ENCODE measurements around the gene COPRS.

The COPRS gene

GRCh38 chr17:31858642-31859486 is at the start of gene COPRS:
COPRS (minus strand) TSS chr17:31859244; CDS start chr17:31859199, 45 bp downstream.
- DNase-seq (ENCODE audit: low read depth) = peak; percentile 74

GRCh38 chr17:31908386-31908785 is 49.3 kb upstream of the COPRS start:
- no peak for DNase-seq (ENCODE audit: low read depth)

- DNase-seq (ENCODE audit: low read depth) = peak; percentile 61
These were observed 48.4 kb upstream of the COPRS start for GRCh38 chr17:31907342-31907962.

- DNase-seq (ENCODE audit: low read depth) = no peak
These were observed 44.4 kb upstream of the COPRS start for GRCh38 chr17:31903401-31903800.

- DNase-seq (ENCODE audit: low read depth) = no peak
These were observed 43.6 kb upstream of the COPRS start for GRCh38 chr17:31902693-31903092.

- DNase-seq (ENCODE audit: low read depth) = no peak
These were observed 41.8 kb upstream of the COPRS start for GRCh38 chr17:31900877-31901276.

- no peak for DNase-seq (ENCODE audit: low read depth)
These were observed 29.1 kb upstream of the COPRS start for GRCh38 chr17:31888124-31888523.

- no peak for DNase-seq (ENCODE audit: low read depth)
These were observed 23.5 kb upstream of the COPRS start for GRCh38 chr17:31882571-31882970.

GRCh38 chr17:31880311-31880710 is 21.3 kb upstream of the COPRS start:
- no peak for DNase-seq (ENCODE audit: low read depth)

- DNase-seq (ENCODE audit: low read depth) = no peak
These were observed 19.6 kb upstream of the COPRS start for GRCh38 chr17:31878703-31879073.

GRCh38 chr17:31877911-31878702 is 19.1 kb upstream of the COPRS start:
- DNase-seq (ENCODE audit: low read depth) = peak; percentile 70

GRCh38 chr17:31877341-31877740 is 18.3 kb upstream of the COPRS start:
- no peak for DNase-seq (ENCODE audit: low read depth)

GRCh38 chr17:31875081-31875480 is 16.0 kb upstream of the COPRS start:
- DNase-seq (ENCODE audit: low read depth) = no peak

- no peak for DNase-seq (ENCODE audit: low read depth)
These were observed 10.9 kb upstream of the COPRS start for GRCh38 chr17:31869797-31870568.

- no peak for DNase-seq (ENCODE audit: low read depth)
These were observed 10.0 kb upstream of the COPRS start for GRCh38 chr17:31869031-31869430.

- no peak for DNase-seq (ENCODE audit: low read depth)
These were observed 504 bp upstream of the COPRS start for GRCh38 chr17:31859487-31860008.

- DNase-seq (ENCODE audit: low read depth) = no peak
These were observed 963 bp downstream of the COPRS start for GRCh38 chr17:31857920-31858641.

- no peak for DNase-seq (ENCODE audit: low read depth)
These were observed 2.3 kb downstream of the COPRS start for GRCh38 chr17:31856750-31857149.

- no peak for DNase-seq (ENCODE audit: low read depth)
These were observed 4.4 kb downstream of the COPRS start for GRCh38 chr17:31854672-31855071.

GRCh38 chr17:31853911-31854470 is 5.1 kb downstream of the COPRS start:
- DNase-seq (ENCODE audit: low read depth) = no peak

- no peak for DNase-seq (ENCODE audit: low read depth)
These were observed 13.8 kb downstream of the COPRS start for GRCh38 chr17:31845291-31845690.
